ENCODE measurements around the gene TTYH2. TPM values are rescaled to one million over a fixed set of nuclear protein-coding genes. Genes with fewer than 3 reads are reported as not detected.
A peak's percentile ranks its signal among the peaks of the same experiment; 100 is the strongest.

The TTYH2 gene
- total RNA-seq, result 10 to 100 TPM in 2 of 4 donors, 1 to 10 TPM in 1, under 1 TPM in 1; 0.51 to 34.8 (median 10.3) TPM

GRCh38 chr17:74212913-74213791 is at the start of gene TTYH2:
TTYH2 (plus strand) TSS chr17:74213571; CDS start chr17:74213588, 17 bp downstream.
- Histone ChIP-seq H3K27ac (peak within 1 kb of the TSS; percentile 72 to 82), H3K4me3 (peak within 1 kb of the TSS; percentile 48 to 53), H3K4me1 (peaks cover 0 to 12% of the 10 kb centered on the region in 2 donors), H3K36me3 (no peaks in the 10 kb centered on the region), H3K9me3 (no peaks in the 10 kb centered on the region), H3K27me3 (no peaks in the 10 kb centered on the region)
- peak; percentile 90 to 91 for DNase-seq
- intact Hi-C loops (cut with DNase I; ENCODE audit: low total_unique reads), result no loop called here
- TF ChIP-seq CTCF (IDR thresholded peaks at IDR 0.05), result peak in 3 of 4 experiments; percentile 1 to 34 (median 25)
- TF ChIP-seq POLR2A (IDR thresholded peaks at IDR 0.05), result peak; percentile 9 to 46

- no peak overlapping the region for H3K4me3 ChIP-seq
- no peak for TF ChIP-seq POLR2A (IDR thresholded peaks at IDR 0.05)
- no peak for TF ChIP-seq CTCF (IDR thresholded peaks at IDR 0.05)
- H3K27ac ChIP-seq, result no peak overlapping the region
- DNase-seq, result no peak
- no peaks in the 10 kb centered on the region for H3K27me3 ChIP-seq
- intact Hi-C loops (cut with DNase I; ENCODE audit: low total_unique reads), result no loop called here
- H3K36me3 ChIP-seq, result no peaks in the 10 kb centered on the region
- H3K9me3 ChIP-seq, result no peaks in the 10 kb centered on the region
- H3K4me1 ChIP-seq, result no peaks in the 10 kb centered on the region
Observed at GRCh38 chr17:74163836-74164235, 49.5 kb upstream of the TTYH2 start.

- Histone ChIP-seq H3K9me3 (no peaks in the 10 kb centered on the region), H3K36me3 (no peaks in the 10 kb centered on the region), H3K4me3 (no peak overlapping the region), H3K27ac (no peak overlapping the region), H3K4me1 (no peaks in the 10 kb centered on the region), H3K27me3 (no peaks in the 10 kb centered on the region)
- intact Hi-C loops (cut with DNase I; ENCODE audit: low total_unique reads), result no loop called here
- TF ChIP-seq CTCF (IDR thresholded peaks at IDR 0.05) (no peak), POLR2A (IDR thresholded peaks at IDR 0.05) (no peak)
- no peak for DNase-seq
Observed at GRCh38 chr17:74164446-74165045, 48.8 kb upstream of the TTYH2 start.

- H3K4me3 ChIP-seq, result no peak overlapping the region
- no peaks in the 10 kb centered on the region for H3K36me3 ChIP-seq
- H3K27me3 ChIP-seq, result no peaks in the 10 kb centered on the region
- H3K9me3 ChIP-seq, result no peaks in the 10 kb centered on the region
- no peak for TF ChIP-seq CTCF (IDR thresholded peaks at IDR 0.05)
- no peak for TF ChIP-seq POLR2A (IDR thresholded peaks at IDR 0.05)
- no peak overlapping the region for H3K27ac ChIP-seq
- intact Hi-C loops (cut with DNase I; ENCODE audit: low total_unique reads), result no loop called here
- DNase-seq, result no peak
- H3K4me1 ChIP-seq, result no peaks in the 10 kb centered on the region
Observed at GRCh38 chr17:74165797-74166365, 47.5 kb upstream of the TTYH2 start.

GRCh38 chr17:74170924-74171323 is 42.4 kb upstream of the TTYH2 start:
- H3K4me1 ChIP-seq, result no peaks in the 10 kb centered on the region
- H3K27ac ChIP-seq, result no peak overlapping the region
- no peak overlapping the region for H3K4me3 ChIP-seq
- no peak for DNase-seq
- intact Hi-C loops (cut with DNase I; ENCODE audit: low total_unique reads), result loop anchor here (2.0 kb wide), 1 partner anchor 742 kb away; no protein-coding TSS in a partner anchor
- H3K9me3 ChIP-seq, result no peaks in the 10 kb centered on the region
- no peaks in the 10 kb centered on the region for H3K36me3 ChIP-seq
- TF ChIP-seq CTCF (IDR thresholded peaks at IDR 0.05) (no peak), POLR2A (IDR thresholded peaks at IDR 0.05) (no peak)
- no peaks in the 10 kb centered on the region for H3K27me3 ChIP-seq

Data from uterus (tissue), 4 donors.